Left ventricle myocardium inferior (tissue), 1 donor: Measurements from ENCODE around the gene ADAM12. TPM values are rescaled to one million over a fixed set of nuclear protein-coding genes. Genes with fewer than 3 reads are reported as not detected.

Experiments used
- DNase-seq: peaks from one replicate; pipeline ENCODE4 v3.0.0-alpha.2; 2020
- H3K27ac ChIP-seq: fragments of 200-600 bp; replicated peaks from 2 replicates; pipeline ENCODE4 v1.8.0; 2021
- H3K27me3 ChIP-seq: fragments of 200-600 bp; 2 replicates; pipeline ENCODE4 v1.8.0; 2021; ENCODE audit warnings: low read depth
- H3K36me3 ChIP-seq: fragments of 200-600 bp; 2 replicates; pipeline ENCODE4 v1.8.0; 2021
- H3K4me1 ChIP-seq: fragments of 200-600 bp; 2 replicates; pipeline ENCODE4 v1.8.0; 2021
- H3K4me3 ChIP-seq: fragments of 200-600 bp; 2 replicates; pipeline ENCODE4 v1.8.0; 2021; ENCODE audit warnings: mild to moderate bottlenecking, moderate library complexity
- H3K9me3 ChIP-seq: fragments of 200-600 bp; replicated peaks from 2 replicates; pipeline ENCODE4 v1.8.0; 2021
- CTCF ChIP-seq: fragments of 200-600 bp; IDR thresholded peaks from 2 replicates; pipeline ENCODE4 v1.8.0; 2021; ENCODE audit warnings: antibody characterized with exemption, mild to moderate bottlenecking, borderline replicate concordance
- intact Hi-C: fragments of 100-400 bp; cut with micrococcal nuclease; formaldehyde crosslinking; loops from one replicate; pipeline ENCODE4 v1.11.0; 2022
- total RNA-seq: library from RNA; stranded (reverse); fragmentation: NEBNext Ultra II Directional; extraction: Animal tissue kit (Norgen Biotek cat#: 25700); gene quantifications from one replicate; pipeline ENCODE4 v1.2.1, GENCODE V29; 2021
- donor health status: DM: no; HTN: yes; CAD: no; lungs with severe emphysema.

ADAM12 gene
- total RNA-seq, 1 donor from 2014 or later, result 0.27 TPM

GRCh38 chr10:126014309-126014708, 374.0 kb downstream of the ADAM12 start:
- Histone ChIP-seq H3K36me3 (no peaks in the 10 kb centered on the region), H3K27me3 (peaks cover 8% of the 10 kb centered on the region), H3K27ac (no peak overlapping the region), H3K9me3 (peaks cover 6% of the 10 kb centered on the region), H3K4me1 (no peaks in the 10 kb centered on the region), H3K4me3 (no peak overlapping the region)
- DNase-seq, result no peak
- intact Hi-C loops, result no loop called here
- TF ChIP-seq CTCF, result no peak

- H3K4me1 ChIP-seq, result no peaks in the 10 kb centered on the region
- no peaks in the 10 kb centered on the region for H3K36me3 ChIP-seq
- H3K27ac ChIP-seq, result no peak overlapping the region
- H3K9me3 ChIP-seq, result peaks cover 6% of the 10 kb centered on the region
- H3K27me3 ChIP-seq, result peaks cover 8% of the 10 kb centered on the region
- H3K4me3 ChIP-seq, result no peak overlapping the region
- no peak for DNase-seq
- intact Hi-C loops, result no loop called here
- TF ChIP-seq CTCF, result no peak
Measured at GRCh38 chr10:126013489-126014281, 374.6 kb downstream of the ADAM12 start.

GRCh38 chr10:126012485-126012884, 375.8 kb downstream of the ADAM12 start:
- Histone ChIP-seq H3K4me3 (no peak overlapping the region), H3K27ac (no peak overlapping the region), H3K4me1 (no peaks in the 10 kb centered on the region), H3K27me3 (peaks cover 8% of the 10 kb centered on the region), H3K9me3 (peaks cover 6% of the 10 kb centered on the region), H3K36me3 (no peaks in the 10 kb centered on the region)
- intact Hi-C loops, result no loop called here
- TF ChIP-seq CTCF, result no peak
- no peak for DNase-seq

- Histone ChIP-seq H3K4me1 (no peaks in the 10 kb centered on the region), H3K36me3 (no peaks in the 10 kb centered on the region), H3K9me3 (peaks cover 6% of the 10 kb centered on the region), H3K27me3 (peaks cover 8% of the 10 kb centered on the region), H3K4me3 (no peak overlapping the region), H3K27ac (no peak overlapping the region)
- intact Hi-C loops, result no loop called here
- no peak for TF ChIP-seq CTCF
- DNase-seq, result no peak
Measured at GRCh38 chr10:126011995-126012394, 376.3 kb downstream of the ADAM12 start.

- no peak overlapping the region for H3K4me3 ChIP-seq
- intact Hi-C loops, result no loop called here
- H3K27me3 ChIP-seq, result peaks cover 8% of the 10 kb centered on the region
- H3K4me1 ChIP-seq, result no peaks in the 10 kb centered on the region
- H3K27ac ChIP-seq, result no peak overlapping the region
- H3K9me3 ChIP-seq, result peaks cover 6% of the 10 kb centered on the region
- no peaks in the 10 kb centered on the region for H3K36me3 ChIP-seq
- TF ChIP-seq CTCF, result no peak
- no peak for DNase-seq
Measured at GRCh38 chr10:126009650-126010049, 378.6 kb downstream of the ADAM12 start.
